KOPT-K1 (cell line): ENCODE measurements around the gene ADGRA3.
A peak's percentile ranks its signal among the peaks of the same experiment; 100 is the strongest.

Experiments used
- H3K27ac ChIP-seq: fragments of 200-600 bp; sonication (generic); 2 replicates; pipeline ENCODE4 v1.5.1; 2016; ENCODE audit warnings: antibody characterized with exemption, mild to moderate bottlenecking, low read depth, low read length; ENCODE audit not compliant: poor library complexity, severe bottlenecking
- H3K36me3 ChIP-seq: fragments of 200-600 bp; sonication (generic); 2 replicates; pipeline ENCODE4 v1.5.1; 2017; ENCODE audit warnings: antibody characterized with exemption, mild to moderate bottlenecking, low read length, moderate library complexity; ENCODE audit not compliant: insufficient read depth
- H3K9me3 ChIP-seq: fragments of 200-600 bp; sonication (generic); 2 replicates; pipeline ENCODE4 v1.5.1; 2017; ENCODE audit warnings: antibody characterized with exemption, low read length, mild to moderate bottlenecking; ENCODE audit not compliant: insufficient read depth, poor library complexity, severe bottlenecking

Gene ADGRA3

GRCh38 chr4:22522206-22522605, 6.3 kb upstream of the ADGRA3 start:
- Histone ChIP-seq H3K27ac (no peak overlapping the region), H3K36me3 (no peaks in the 10 kb centered on the region), H3K9me3 (no peaks in the 10 kb centered on the region)

DNA sequence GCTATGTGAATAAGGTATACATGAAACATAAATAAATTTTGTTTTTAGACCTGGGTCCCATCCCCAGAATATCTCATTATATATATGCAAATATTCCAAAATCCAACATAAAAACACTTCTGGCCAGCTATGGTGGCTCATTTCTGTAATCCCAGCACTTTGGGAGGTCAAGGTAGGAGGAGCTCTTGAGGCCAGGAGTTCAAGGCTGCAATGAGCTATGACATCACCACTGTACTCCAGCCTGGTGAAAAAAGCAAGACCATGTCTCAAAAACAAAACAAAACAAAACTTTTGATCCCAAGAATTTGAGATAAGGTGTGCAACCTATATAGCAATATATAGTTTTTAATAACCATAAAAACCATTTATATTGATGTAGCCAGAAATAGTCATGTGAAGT, 5.4 kb upstream of the ADGRA3 start:
- Histone ChIP-seq H3K36me3 (no peaks in the 10 kb centered on the region), H3K27ac (no peak overlapping the region), H3K9me3 (no peaks in the 10 kb centered on the region)

DNA sequence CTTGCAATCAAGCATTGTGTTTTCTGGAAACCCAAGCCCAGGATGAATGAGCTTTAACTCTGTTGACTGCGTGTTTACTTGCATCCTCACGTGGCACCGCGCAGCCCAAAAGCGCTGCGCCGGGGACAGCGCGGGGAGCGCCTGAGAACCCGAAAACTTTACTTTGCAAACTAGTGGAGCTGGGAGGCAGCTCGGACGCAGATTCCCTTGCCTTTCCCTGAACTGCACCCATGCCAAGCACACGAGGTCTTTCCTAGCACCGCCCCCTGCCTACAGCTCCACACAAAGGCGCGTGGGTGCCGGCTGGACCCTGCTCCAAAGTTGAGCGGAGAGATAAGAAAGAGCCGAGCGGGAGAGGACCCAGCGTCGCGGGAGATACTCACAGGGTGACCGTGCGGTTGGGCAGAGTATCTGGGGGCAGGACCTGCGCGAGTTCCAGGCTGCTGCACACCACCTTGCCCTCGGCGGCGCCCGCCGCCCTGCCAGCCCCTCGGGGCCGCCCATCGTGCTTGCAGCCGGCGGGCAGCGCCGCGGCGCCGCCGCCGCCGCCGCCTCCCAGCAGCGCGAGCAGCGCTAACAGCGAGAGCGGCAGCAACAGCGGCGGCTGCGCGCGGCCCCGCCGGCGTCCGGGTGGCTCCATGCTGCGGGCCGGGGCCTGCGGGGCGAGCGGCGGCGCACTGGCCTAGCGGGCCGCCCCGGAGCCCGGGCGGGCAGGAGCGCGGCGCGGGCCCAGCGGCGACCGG, 550 bp downstream of the ADGRA3 start:
- no peaks in the 10 kb centered on the region for H3K36me3 ChIP-seq
- H3K27ac ChIP-seq, result peak overlapping the region; percentile 53
- H3K9me3 ChIP-seq, result no peaks in the 10 kb centered on the region

DNA sequence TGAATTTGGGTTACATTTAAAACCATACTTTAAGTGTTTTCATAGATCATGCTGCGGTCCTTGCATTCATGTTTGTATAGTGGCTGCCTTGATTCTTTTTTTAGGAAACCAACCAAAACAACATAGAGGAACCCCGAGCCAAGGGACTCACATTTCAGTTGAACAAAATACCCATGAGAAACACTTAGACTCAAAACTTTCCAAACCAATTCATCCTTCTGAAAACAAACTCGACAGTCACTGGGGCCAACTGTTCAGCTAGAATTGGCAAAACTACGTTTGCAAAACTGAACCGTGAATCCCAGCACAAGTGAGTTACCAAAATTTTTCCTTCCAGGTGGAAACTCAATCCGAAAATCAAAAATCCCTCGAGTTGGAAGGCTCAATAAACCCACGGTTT, 1.4 kb downstream of the ADGRA3 start:
- Histone ChIP-seq H3K27ac (peak overlapping the region; percentile 53), H3K9me3 (no peaks in the 10 kb centered on the region), H3K36me3 (no peaks in the 10 kb centered on the region)

- H3K36me3 ChIP-seq, result no peaks in the 10 kb centered on the region
- H3K27ac ChIP-seq, result no peak overlapping the region
- H3K9me3 ChIP-seq, result no peaks in the 10 kb centered on the region
Measured at GRCh38 chr4:22514001-22514400, 1.9 kb downstream of the ADGRA3 start.

- no peaks in the 10 kb centered on the region for H3K9me3 ChIP-seq
- no peaks in the 10 kb centered on the region for H3K36me3 ChIP-seq
- no peak overlapping the region for H3K27ac ChIP-seq
Measured at GRCh38 chr4:22512306-22512705, 3.6 kb downstream of the ADGRA3 start.

- Histone ChIP-seq H3K27ac (no peak overlapping the region), H3K36me3 (no peaks in the 10 kb centered on the region), H3K9me3 (no peaks in the 10 kb centered on the region)
Measured at GRCh38 chr4:22510750-22511149, 5.1 kb downstream of the ADGRA3 start.

DNA sequence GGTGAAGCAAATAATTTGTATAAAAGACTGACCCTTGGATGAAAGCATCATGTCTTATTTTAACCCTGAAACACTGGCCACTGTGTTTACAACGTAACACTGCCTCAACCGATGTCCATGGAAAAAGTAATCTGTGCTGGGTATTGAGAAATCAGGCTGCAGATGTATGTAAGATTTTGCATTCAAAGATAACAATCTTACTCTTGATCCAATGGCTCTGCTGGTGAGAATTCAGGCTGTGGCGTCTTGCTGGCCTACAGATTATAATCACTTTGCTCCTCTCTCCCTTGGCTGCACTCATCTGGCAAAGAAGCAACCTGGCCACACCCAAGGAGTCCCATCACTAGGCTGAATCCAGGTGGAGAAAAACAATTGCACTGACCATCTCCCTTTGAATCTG, 7.5 kb downstream of the ADGRA3 start:
- Histone ChIP-seq H3K27ac (no peak overlapping the region), H3K9me3 (no peaks in the 10 kb centered on the region), H3K36me3 (no peaks in the 10 kb centered on the region)

- Histone ChIP-seq H3K36me3 (no peaks in the 10 kb centered on the region), H3K9me3 (no peaks in the 10 kb centered on the region), H3K27ac (no peak overlapping the region)
Measured at GRCh38 chr4:22504922-22505321, 10.9 kb downstream of the ADGRA3 start.

DNA sequence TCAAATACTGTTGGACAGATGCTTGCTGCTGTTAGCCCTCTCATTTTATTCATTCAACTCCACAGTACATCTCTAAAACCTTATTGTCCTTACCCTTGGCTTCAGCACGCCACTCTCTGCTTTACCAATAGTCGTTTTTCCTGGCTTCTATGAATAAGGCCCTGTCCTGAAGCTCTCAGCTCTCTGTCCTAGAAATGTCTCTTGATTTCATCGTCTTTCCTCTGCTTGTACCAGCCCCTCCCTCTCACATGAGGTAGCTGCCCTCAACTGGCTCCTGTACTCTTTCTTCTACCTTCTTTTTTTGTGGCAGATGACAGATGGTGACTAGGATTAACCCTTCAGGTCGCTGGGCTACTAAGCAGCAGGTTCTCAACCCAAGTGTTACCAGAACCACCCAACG, 11.4 kb downstream of the ADGRA3 start:
- Histone ChIP-seq H3K36me3 (no peaks in the 10 kb centered on the region), H3K27ac (no peak overlapping the region), H3K9me3 (no peaks in the 10 kb centered on the region)

- Histone ChIP-seq H3K27ac (no peak overlapping the region), H3K9me3 (no peaks in the 10 kb centered on the region), H3K36me3 (no peaks in the 10 kb centered on the region)
Measured at GRCh38 chr4:22502895-22503814, 12.7 kb downstream of the ADGRA3 start.

DNA sequence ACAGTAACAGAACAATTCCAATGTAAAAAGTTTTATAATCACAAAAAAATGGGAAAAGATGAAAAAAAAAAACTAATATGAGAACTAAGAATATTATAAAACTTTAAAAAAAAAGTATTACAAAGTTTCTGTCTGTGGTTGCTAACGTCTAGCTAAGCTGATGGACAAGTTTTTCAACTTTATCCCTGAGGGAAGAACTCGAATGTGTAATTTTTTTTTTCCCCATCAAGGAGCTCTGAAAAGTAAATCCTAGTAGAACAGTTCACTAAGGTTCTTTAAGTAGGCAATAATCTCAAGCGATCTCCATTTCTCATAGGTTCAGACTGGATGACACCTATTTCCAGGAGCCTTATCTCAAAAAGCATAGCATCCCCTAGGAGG, 14.2 kb downstream of the ADGRA3 start:
- Histone ChIP-seq H3K27ac (no peak overlapping the region), H3K9me3 (no peaks in the 10 kb centered on the region), H3K36me3 (no peaks in the 10 kb centered on the region)

DNA sequence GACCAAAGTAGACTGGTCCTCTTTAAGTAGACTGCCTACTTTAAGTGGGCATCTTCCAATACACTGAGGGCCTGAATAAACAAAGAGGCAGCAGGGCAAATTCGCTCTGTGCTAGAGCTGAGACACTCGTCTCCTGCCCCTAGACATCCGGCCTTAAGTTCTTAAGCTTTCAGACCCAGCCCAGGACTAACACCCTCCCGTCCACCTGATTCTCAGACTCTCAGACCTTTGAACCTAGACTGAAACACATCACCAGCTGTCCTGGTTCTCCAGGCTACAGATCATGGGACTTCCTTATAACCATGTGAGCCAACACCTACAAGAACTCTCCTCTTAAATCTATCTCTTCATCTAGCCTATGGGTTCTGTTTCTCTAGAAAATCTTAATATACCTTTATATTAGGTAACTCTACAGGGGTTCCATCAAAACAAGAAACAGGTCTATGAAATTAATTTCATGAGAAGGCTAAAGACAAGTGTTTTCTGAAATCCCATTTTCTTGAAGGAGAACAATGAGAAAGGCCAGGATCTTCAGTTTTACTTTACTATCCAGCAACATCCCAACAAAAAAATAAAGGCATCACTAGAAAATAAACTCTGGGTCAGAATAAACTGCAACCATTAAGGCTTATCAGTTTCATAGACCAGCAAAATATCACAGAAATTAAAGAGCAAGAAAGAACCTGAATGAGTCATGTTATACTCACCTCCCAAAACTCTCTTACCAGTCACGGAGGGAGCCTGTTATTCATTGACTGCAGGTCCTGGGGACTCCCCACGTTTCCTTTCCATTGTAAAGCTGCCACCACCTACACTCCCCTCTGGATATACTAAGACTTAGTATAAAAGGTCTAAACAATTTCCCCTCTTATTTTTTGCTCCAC, 14.8 kb downstream of the ADGRA3 start:
- Histone ChIP-seq H3K36me3 (no peaks in the 10 kb centered on the region), H3K9me3 (no peaks in the 10 kb centered on the region), H3K27ac (no peak overlapping the region)

DNA sequence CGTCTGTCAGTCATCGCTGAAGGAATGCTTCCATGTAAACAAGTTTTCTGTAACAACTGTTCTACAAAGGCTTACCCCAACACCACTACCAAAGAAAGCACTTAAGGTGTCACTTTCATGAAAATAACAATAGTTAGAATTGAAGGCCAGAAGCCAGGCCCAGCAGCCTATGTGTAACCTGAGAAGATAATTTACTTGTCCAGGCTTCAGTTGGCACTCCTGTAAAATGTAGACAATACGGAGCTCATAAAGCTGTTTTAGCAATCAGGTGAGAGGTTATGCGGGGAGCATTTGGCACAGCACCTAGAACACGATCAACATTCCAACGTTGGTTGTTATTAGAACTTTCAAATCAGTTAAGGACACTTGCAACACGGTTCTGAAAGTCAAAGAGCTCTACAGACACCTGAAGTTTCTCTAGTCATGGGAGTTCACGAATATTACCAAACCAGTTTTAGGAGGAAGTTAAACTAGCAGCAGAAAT, 15.7 kb downstream of the ADGRA3 start:
- H3K36me3 ChIP-seq, result no peaks in the 10 kb centered on the region
- no peak overlapping the region for H3K27ac ChIP-seq
- no peaks in the 10 kb centered on the region for H3K9me3 ChIP-seq

DNA sequence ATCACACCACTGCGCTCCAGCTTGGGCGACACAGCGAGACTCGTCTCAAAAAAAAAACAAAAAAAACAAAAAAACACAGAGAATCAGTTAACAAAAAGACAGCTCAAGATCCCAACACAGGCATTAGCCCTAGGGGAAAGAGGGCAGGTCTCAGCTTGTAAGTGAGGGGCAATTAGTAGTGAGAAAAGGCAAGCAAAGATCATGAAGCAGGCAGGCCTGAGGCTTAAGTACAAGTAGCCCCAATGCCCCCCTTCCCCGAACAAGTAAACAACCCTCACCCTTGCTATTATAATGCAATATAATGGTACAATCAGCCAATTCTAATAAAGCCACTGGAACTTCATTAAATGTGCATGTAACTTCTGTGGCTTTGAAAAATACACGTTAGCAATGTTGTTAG, 17.0 kb downstream of the ADGRA3 start:
- no peaks in the 10 kb centered on the region for H3K36me3 ChIP-seq
- no peak overlapping the region for H3K27ac ChIP-seq
- no peaks in the 10 kb centered on the region for H3K9me3 ChIP-seq
